Keratinocyte (primary cell): ENCODE results near the gene IL1RAPL1. TPM values are rescaled to one million over a fixed set of nuclear protein-coding genes. Genes with fewer than 3 reads are reported as not detected.

ENCODE experiments used
- DNase-seq: peaks from one replicate; pipeline ENCODE4 v3.0.0-alpha.2; 2011; ENCODE audit warnings: low read depth, missing footprints, low spot score
- FAIRE-seq: peaks from 2 replicates; lab custom pipeline; 2011; peaks lifted over from hg19 to GRCh38; lab: Jason Lieb, UNC
- H2AFZ ChIP-seq: 2 replicates; pipeline ENCODE4 v1.6.0; 2012; ENCODE audit warnings: low read length, control low read depth, inconsistent platforms; ENCODE audit not compliant: control insufficient read depth
- H3K27ac ChIP-seq: 2 replicates; pipeline ENCODE4 v1.5.1; 2011; ENCODE audit warnings: low read length; ENCODE audit not compliant: control insufficient read depth, insufficient read depth
- H3K27me3 ChIP-seq: 3 replicates; pipeline ENCODE4 v1.6.0; 2011; ENCODE audit warnings: low read length; ENCODE audit not compliant: control insufficient read depth, insufficient read depth; ENCODE audit errors: extremely low read depth
- H3K36me3 ChIP-seq, 2 experiments: 2 replicates in 1 of 2; 3 replicates in 1 of 2; pipeline ENCODE4 v1.5.1; 2011; ENCODE audit warnings: low read length in 2 of 2, mild to moderate bottlenecking in 1 of 2; ENCODE audit not compliant: control insufficient read depth in 2 of 2, insufficient read depth in 2 of 2; ENCODE audit errors: extremely low read depth in 1 of 2
- H3K4me1 ChIP-seq: 3 replicates; pipeline ENCODE4 v1.5.1; 2011; ENCODE audit warnings: low read length; ENCODE audit not compliant: control insufficient read depth, insufficient read depth; ENCODE audit errors: extremely low read depth
- H3K4me2 ChIP-seq: 3 replicates; pipeline ENCODE4 v1.6.0; 2011; ENCODE audit warnings: low read depth, low read length; ENCODE audit not compliant: control insufficient read depth, insufficient read depth; ENCODE audit errors: extremely low read depth
- H3K4me3 ChIP-seq, 3 experiments: fragments of 200-600 bp in 1 of 3; sonication (generic) in 1 of 3; 2 replicates in 2 of 3; 3 replicates in 1 of 3; pipeline ENCODE4 v1.5.1; 2011 to 2016; ENCODE audit warnings: low read length in 3 of 3, mild to moderate bottlenecking in 3 of 3, control low read depth in 2 of 3, inconsistent platforms in 1 of 3, low read depth in 1 of 3, mixed read lengths in 1 of 3, mixed run types in 1 of 3, moderate library complexity in 1 of 3; ENCODE audit not compliant: control insufficient read depth in 2 of 3, insufficient read depth in 2 of 3; ENCODE audit errors: extremely low read depth in 1 of 3
- H3K79me2 ChIP-seq: 2 replicates; pipeline ENCODE4 v1.6.0; 2012; ENCODE audit warnings: low read length; ENCODE audit not compliant: control insufficient read depth, insufficient read depth
- H3K9ac ChIP-seq: 3 replicates; pipeline ENCODE4 v1.6.0; 2011; ENCODE audit warnings: low read length; ENCODE audit not compliant: control insufficient read depth, insufficient read depth; ENCODE audit errors: extremely low read depth
- H3K9me1 ChIP-seq: 3 replicates; pipeline ENCODE4 v1.6.0; 2011; ENCODE audit warnings: low read length; ENCODE audit not compliant: control insufficient read depth, insufficient read depth; ENCODE audit errors: extremely low read depth
- H3K9me3 ChIP-seq: 2 replicates; pipeline ENCODE4 v1.5.1; 2012; ENCODE audit warnings: low read depth, low read length; ENCODE audit not compliant: control insufficient read depth
- H4K20me1 ChIP-seq: 3 replicates; pipeline ENCODE4 v1.6.0; 2011; ENCODE audit warnings: low read length; ENCODE audit not compliant: control insufficient read depth, insufficient read depth; ENCODE audit errors: extremely low read depth
- CTCF ChIP-seq, 3 experiments: IDR thresholded peaks in 1 of 3; conservative IDR thresholded peaks in 1 of 3; optimal IDR thresholded peaks in 1 of 3; 2 replicates in 2 of 3; 3 replicates in 1 of 3; pipeline versions ENCODE3 to v1.5.1; 2011; ENCODE audit warnings: low read length in 3 of 3, mild to moderate bottlenecking in 3 of 3, moderate library complexity in 2 of 3, control low read depth in 1 of 3, inconsistent platforms in 1 of 3; ENCODE audit not compliant: insufficient read depth in 2 of 3; ENCODE audit errors: extremely low read depth in 1 of 3
- EZH2 ChIP-seq: IDR thresholded peaks from one replicate; pipeline ENCODE4 v1.6.1; 2012; ENCODE audit warnings: inconsistent platforms, mild to moderate bottlenecking, low read length, moderate library complexity
- dilution Hi-C: fragments of 300-500 bp; cut with MboI; formaldehyde crosslinking; loops from one replicate; pipeline ENCODE4 v1.7.0; 2020; ENCODE audit warnings: low sequenced_read_pairs; ENCODE audit not compliant: extremely low pct_ligation_motif_present
- polyA plus RNA-seq, 5 experiments: library from polyadenylated mRNA; depleted of rRNA in 3 of 5; stranded (reverse) in 3 of 5; stranded (forward) in 1 of 5; unstranded in 1 of 5; fragments of >200 nt; gene quantifications; 1 replicate in 1 of 5; 2 replicates in 3 of 5; 3 replicates in 1 of 5; pipeline versions ENCODE4 v1.2.1 to v1.2.3, GENCODE V29; 2011 to 2012; ENCODE audit warnings: missing spikeins in 2 of 5, low read depth in 1 of 5, low replicate concordance in 1 of 5

The IL1RAPL1 gene
- polyA plus RNA-seq, 1 donor (not counting 4 experiments of a cell fraction or from before 2014, with no cell fraction given) = 2.8 TPM

- TF ChIP-seq EZH2 (no peak), CTCF (optimal IDR thresholded peaks at IDR 0.05 in 1 of 3, IDR thresholded peaks at IDR 0.05 in 1 of 3, conservative IDR thresholded peaks at IDR 0.05 in 1 of 3; ENCODE audit: extremely low read depth in 1 of 3, insufficient read depth in 2 of 3, low read length in 3 of 3) (no peak)
- Histone ChIP-seq H4K20me1 (no peaks in the 10 kb centered on the region), H3K27ac (no peak overlapping the region), H3K4me3 (no peak overlapping the region), H2AFZ (no peak overlapping the region), H3K9me3 (no peaks in the 10 kb centered on the region), H3K36me3 (no peaks in the 10 kb centered on the region), H3K4me2 (no peak overlapping the region), H3K9me1 (no peaks in the 10 kb centered on the region), H3K79me2 (no peaks in the 10 kb centered on the region), H3K4me1 (no peaks in the 10 kb centered on the region), H3K9ac (no peak overlapping the region), H3K27me3 (peaks cover 8% of the 10 kb centered on the region)
- no peak for FAIRE-seq
- no peak for DNase-seq
- dilution Hi-C loops = no loop called here
Measured at GRCh38 chrX:28589046-28589445, 1.8 kb downstream of the IL1RAPL1 start.

- H3K4me2 ChIP-seq = no peak overlapping the region
- no peak overlapping the region for H3K27ac ChIP-seq
- H3K9me1 ChIP-seq = no peaks in the 10 kb centered on the region
- peaks cover 6% of the 10 kb centered on the region for H3K27me3 ChIP-seq
- no peaks in the 10 kb centered on the region for H3K79me2 ChIP-seq
- no peaks in the 10 kb centered on the region for H4K20me1 ChIP-seq
- dilution Hi-C loops = no loop called here
- H3K9me3 ChIP-seq = no peaks in the 10 kb centered on the region
- no peak overlapping the region for H3K4me3 ChIP-seq
- H3K4me1 ChIP-seq = no peaks in the 10 kb centered on the region
- TF ChIP-seq EZH2 (no peak), CTCF (optimal IDR thresholded peaks at IDR 0.05 in 1 of 3, IDR thresholded peaks at IDR 0.05 in 1 of 3, conservative IDR thresholded peaks at IDR 0.05 in 1 of 3; ENCODE audit: extremely low read depth in 1 of 3, insufficient read depth in 2 of 3, low read length in 3 of 3) (no peak)
- DNase-seq (no peak), FAIRE-seq (no peak)
- H3K36me3 ChIP-seq = no peaks in the 10 kb centered on the region
- no peak overlapping the region for H3K9ac ChIP-seq
- H2AFZ ChIP-seq = no peak overlapping the region
Measured at GRCh38 chrX:28590396-28590795, 3.1 kb downstream of the IL1RAPL1 start.
